IMR-90 (cell line): ENCODE measurements around the gene BRCA1. TPM values are rescaled to one million over a fixed set of nuclear protein-coding genes. Genes with fewer than 3 reads are reported as not detected.

Experiments used
- ATAC-seq: fragments of 200-7000 bp; cut with Tn5 transposase; 2 replicates; pipeline ENCODE4 v1.9.1; 2020; ENCODE audit warnings: low read depth, mild to moderate bottlenecking, moderate library complexity
- BruUV-seq: library from RNA; stranded (reverse); fragments of 400-500 nt; replicated peaks from 2 replicates; lab custom pipeline; 2021; lab: Mats Ljungman, UMichigan
- CTCF ChIA-PET: fragments of 300-600 bp; formaldehyde crosslinking; extraction: SDS; loops from one replicate; lab custom pipeline; 2021; ENCODE audit warnings: antibody characterized with exemption; lab: Yijun Ruan, JAX
- POLR2A ChIA-PET: fragments of 300-600 bp; sonication (Branson Sonifier 250); formaldehyde crosslinking; loops from one replicate; lab custom pipeline; 2022; ENCODE audit warnings: antibody characterized with exemption; ENCODE audit not compliant: unreplicated experiment; lab: Charles Lee
- DNase-seq: peaks from one replicate; pipeline ENCODE4 v3.0.0; 2013
- H2AFZ ChIP-seq: replicated peaks from 2 replicates; pipeline ENCODE3; 2013; ENCODE audit warnings: low read length, mild to moderate bottlenecking; ENCODE audit not compliant: poor library complexity
- H2AK5ac ChIP-seq: 2 replicates; pipeline ENCODE4 v1.6.1; 2013; ENCODE audit warnings: low read depth, low read length, inconsistent platforms
- H2AK9ac ChIP-seq: replicated peaks from 2 replicates; pipeline ENCODE3; 2013; ENCODE audit warnings: mild to moderate bottlenecking, low read depth, low read length, moderate library complexity; ENCODE audit not compliant: poor library complexity
- H2BK120ac ChIP-seq: 2 replicates; pipeline ENCODE4 v1.6.1; 2013; ENCODE audit warnings: low read depth, low read length, inconsistent platforms
- H2BK15ac ChIP-seq: 3 replicates; pipeline ENCODE4 v1.6.1; 2013; ENCODE audit warnings: low read depth, low read length, inconsistent platforms
- H2BK20ac ChIP-seq: 2 replicates; pipeline ENCODE4 v1.6.1; 2013; ENCODE audit warnings: low read depth, mild to moderate bottlenecking, inconsistent platforms, low read length, moderate library complexity
- H2BK5ac ChIP-seq: 2 replicates; pipeline ENCODE4 v1.6.1; 2013; ENCODE audit warnings: mild to moderate bottlenecking, low read depth, low read length, inconsistent platforms; ENCODE audit not compliant: poor library complexity, severe bottlenecking
- H3K14ac ChIP-seq: replicated peaks from 2 replicates; pipeline ENCODE4 v1.6.1; 2013; ENCODE audit warnings: low read depth, low read length, inconsistent platforms
- H3K18ac ChIP-seq: 2 replicates; pipeline ENCODE4 v1.6.1; 2013; ENCODE audit warnings: low read depth, low read length, control low read depth
- H3K23ac ChIP-seq: 2 replicates; pipeline ENCODE4 v1.6.1; 2013; ENCODE audit warnings: low read depth, low read length, inconsistent platforms
- H3K27ac ChIP-seq: 2 replicates; pipeline ENCODE4 v1.5.1; 2013; ENCODE audit warnings: mild to moderate bottlenecking, control low read depth, low read length; ENCODE audit not compliant: insufficient read depth
- H3K27me3 ChIP-seq: 2 replicates; pipeline ENCODE4 v1.6.1; 2013; ENCODE audit warnings: low read length; ENCODE audit not compliant: control insufficient read depth, insufficient read depth
- H3K36me3 ChIP-seq: 2 replicates; pipeline ENCODE4 v1.6.1; 2013; ENCODE audit warnings: low read length, mixed read lengths; ENCODE audit not compliant: control insufficient read depth, insufficient read depth
- H3K4ac ChIP-seq: 2 replicates; pipeline ENCODE4 v1.6.1; 2013; ENCODE audit warnings: low read depth, low read length, inconsistent platforms
- H3K4me1 ChIP-seq: 2 replicates; pipeline ENCODE4 v1.6.1; 2013; ENCODE audit warnings: low read length, mixed read lengths; ENCODE audit not compliant: control insufficient read depth, insufficient read depth
- H3K4me2 ChIP-seq: 2 replicates; pipeline ENCODE4 v1.6.1; 2013; ENCODE audit warnings: low read depth, mild to moderate bottlenecking, control low read depth, low read length, moderate library complexity
- H3K4me3 ChIP-seq: 2 replicates; pipeline ENCODE4 v1.5.1; 2013; ENCODE audit warnings: low read depth, mild to moderate bottlenecking, control low read depth, low read length, moderate library complexity; ENCODE audit not compliant: insufficient read depth
- H3K56ac ChIP-seq: 2 replicates; pipeline ENCODE4 v1.6.1; 2013; ENCODE audit warnings: low read length, inconsistent platforms; ENCODE audit not compliant: insufficient read depth; ENCODE audit errors: extremely low read depth
- H3K79me1 ChIP-seq, 2 experiments: 2 replicates each; pipeline ENCODE4 v1.6.1; 2013; ENCODE audit warnings: low read length in 2 of 2, inconsistent platforms in 1 of 2, low read depth in 1 of 2
- H3K9ac ChIP-seq: 2 replicates; pipeline ENCODE4 v1.6.1; 2013; ENCODE audit warnings: low read depth, low read length, control low read depth
- H3K9me1 ChIP-seq: 2 replicates; pipeline ENCODE4 v1.6.1; 2013; ENCODE audit warnings: low read length, inconsistent platforms; ENCODE audit not compliant: insufficient read depth
- H3K9me3 ChIP-seq: 2 replicates; pipeline ENCODE4 v1.6.1; 2013; ENCODE audit warnings: low read length; ENCODE audit not compliant: control insufficient read depth, insufficient read depth
- H4K20me1 ChIP-seq: 2 replicates; pipeline ENCODE4 v1.6.1; 2013; ENCODE audit warnings: low read length, inconsistent platforms; ENCODE audit not compliant: insufficient read depth
- H4K5ac ChIP-seq: 2 replicates; pipeline ENCODE4 v1.6.1; 2013; ENCODE audit warnings: mild to moderate bottlenecking, low read depth, low read length, control low read depth
- H4K8ac ChIP-seq, 2 experiments: 2 replicates each; pipeline ENCODE4 v1.6.1; 2013; ENCODE audit warnings: low read depth in 2 of 2, low read length in 2 of 2, control low read depth in 1 of 2, inconsistent platforms in 1 of 2
- H4K91ac ChIP-seq: 2 replicates; pipeline ENCODE4 v1.6.1; 2013; ENCODE audit warnings: low read depth, low read length, inconsistent platforms; ENCODE audit not compliant: insufficient read depth
- BHLHE40 ChIP-seq: fragments of 150-350 bp; IDR thresholded peaks from 2 replicates; pipeline ENCODE4 v1.6.1; 2016; ENCODE audit warnings: mild to moderate bottlenecking, low read depth, low read length
- CEBPB ChIP-seq: IDR thresholded peaks from 2 replicates; pipeline ENCODE4 v1.6.1; 2012; ENCODE audit warnings: low read depth, low read length, improper control_type of control experiment
- CHD1 ChIP-seq: IDR thresholded peaks from 2 replicates; pipeline ENCODE4 v1.6.1; 2012; ENCODE audit warnings: low read depth, low read length, improper control_type of control experiment
- ELK1 ChIP-seq: fragments of 150-350 bp; IDR thresholded peaks from 2 replicates; pipeline ENCODE4 v1.6.1; 2016; ENCODE audit warnings: low read depth, mild to moderate bottlenecking, low read length, moderate library complexity, borderline replicate concordance
- FOS ChIP-seq: fragments of 150-350 bp; IDR thresholded peaks from 2 replicates; pipeline ENCODE4 v1.6.1; 2016; ENCODE audit warnings: low read depth, low read length
- MAFK ChIP-seq: IDR thresholded peaks from 2 replicates; pipeline ENCODE4 v1.6.1; 2012; ENCODE audit warnings: low read depth, low read length, improper control_type of control experiment
- MAZ ChIP-seq: IDR thresholded peaks from 2 replicates; pipeline ENCODE4 v1.6.1; 2012; ENCODE audit warnings: low read depth, mild to moderate bottlenecking, low read length, improper control_type of control experiment, moderate library complexity, borderline replicate concordance
- MXI1 ChIP-seq: IDR thresholded peaks from 2 replicates; pipeline ENCODE4 v1.6.1; 2012; ENCODE audit warnings: low read depth, mild to moderate bottlenecking, low read length, moderate library complexity, borderline replicate concordance
- NFE2L2 ChIP-seq: fragments of 150-350 bp; IDR thresholded peaks from 2 replicates; pipeline ENCODE4 v1.6.1; 2016; ENCODE audit warnings: low read depth, mild to moderate bottlenecking, low read length
- POLR2A ChIP-seq: IDR thresholded peaks from 2 replicates; pipeline ENCODE4 v1.6.1; 2012; ENCODE audit warnings: mild to moderate bottlenecking, low read depth, low read length
- RAD21 ChIP-seq: IDR thresholded peaks from 2 replicates; pipeline ENCODE4 v1.6.1; 2012; ENCODE audit warnings: low read length, improper control_type of control experiment
- RCOR1 ChIP-seq: IDR thresholded peaks from 2 replicates; pipeline ENCODE4 v1.6.1; 2012; ENCODE audit warnings: mild to moderate bottlenecking, low read length, improper control_type of control experiment; ENCODE audit not compliant: insufficient replicate concordance
- RFX5 ChIP-seq: IDR thresholded peaks from 2 replicates; pipeline ENCODE4 v1.8.0; 2012; ENCODE audit warnings: low read depth, mild to moderate bottlenecking, low read length, moderate library complexity
- SMC3 ChIP-seq: fragments of 150-350 bp; IDR thresholded peaks from 2 replicates; pipeline ENCODE4 v1.6.1; 2016; ENCODE audit warnings: low read depth, mild to moderate bottlenecking, antibody characterized with exemption, low read length, moderate library complexity
- USF2 ChIP-seq: fragments of 150-350 bp; IDR thresholded peaks from 2 replicates; pipeline ENCODE4 v1.6.1; 2017; ENCODE audit warnings: mild to moderate bottlenecking, antibody characterized with exemption, low read length, low read depth
- WGBS, 2 experiments: methylation state at CpG; one replicate each; pipeline versions ENCODE4 v1.1.5 to v1.1.7; 2013; ENCODE audit warnings: missing lambda C conversion rate in 2 of 2; ENCODE audit not compliant: insufficient read length in 1 of 2; ENCODE audit errors: extremely low coverage in 2 of 2; 5-methylcytosine and 5-hydroxymethylcytosine counted together
- dilution Hi-C: fragments of 300-500 bp; cut with HindIII; formaldehyde crosslinking; loops from one replicate; pipeline ENCODE4 v1.14.3; 2018; ENCODE audit warnings: low sequenced_read_pairs; ENCODE audit not compliant: unreplicated experiment
- in situ Hi-C: fragments of 300-500 bp; cut with MboI; formaldehyde crosslinking; loops from 3 replicates; pipeline ENCODE4 v1.14.3; 2019; ENCODE audit warnings: low sequenced_read_pairs, inconsistent platforms, mixed read lengths
- intact Hi-C: fragments of 100-400 bp; cut with micrococcal nuclease; formaldehyde crosslinking; loops from 2 replicates; pipeline ENCODE4 v1.10.0; 2022
- polyA plus RNA-seq, 3 experiments: library from polyadenylated mRNA; depleted of rRNA; stranded (reverse); fragments of >200 nt; gene quantifications; 2 replicates each; pipeline ENCODE4 v1.2.3, GENCODE V29; 2012; ENCODE audit warnings: low replicate concordance in 1 of 3
- total RNA-seq: library from RNA; depleted of rRNA; stranded (reverse); fragments of >200 nt; gene quantifications from 2 replicates; pipeline ENCODE4 v1.2.3, GENCODE V29; 2012

The BRCA1 gene
- total and polyA plus RNA-seq, 2 of the 4 experiments (the other 2 are of a cell fraction) = 8.3 to 17.7 TPM

GRCh38 chr17:43135454-43135819 lies 10.3 kb upstream of the BRCA1 start:
- Histone ChIP-seq H2BK20ac (no peak overlapping the region), H2AK9ac (no peak overlapping the region), H2BK15ac (no peak overlapping the region), H3K9ac (no peak overlapping the region), H3K27me3 (no peaks in the 10 kb centered on the region), H3K23ac (no peak overlapping the region), H4K8ac (no peak overlapping the region), H3K4me1 (no peaks in the 10 kb centered on the region), H3K9me3 (no peaks in the 10 kb centered on the region), H3K14ac (no peak overlapping the region), H4K5ac (no peak overlapping the region), H2BK120ac (no peak overlapping the region), H3K9me1 (no peaks in the 10 kb centered on the region), H2AFZ (no peak overlapping the region), H3K36me3 (peaks cover 29% of the 10 kb centered on the region), H3K4me2 (no peak overlapping the region), H2BK5ac (no peak overlapping the region), H3K4ac (no peak overlapping the region), H4K20me1 (no peaks in the 10 kb centered on the region), H2AK5ac (no peak overlapping the region), H3K18ac (no peak overlapping the region), H3K4me3 (no peak overlapping the region), H3K56ac (no peak overlapping the region), H3K27ac (no peak overlapping the region), H4K91ac (no peak overlapping the region), H3K79me1 (peaks cover 5% of the 10 kb centered on the region in 2 experiments)
- TF ChIP-seq POLR2A (no peak), RAD21 (no peak), RFX5 (no peak), MAZ (no peak), RCOR1 (no peak), FOS (no peak), BHLHE40 (no peak), MXI1 (no peak), USF2 (no peak), CEBPB (no peak), ELK1 (no peak), SMC3 (no peak), MAFK (no peak), NFE2L2 (no peak), CHD1 (no peak)
- intact Hi-C loops (no loop called here), in situ Hi-C loops (no loop called here), dilution Hi-C loops (no loop called here)
- 95% methylated on average over 4 of the region's 19 CpGs; no CpG with 5 or more reads in 1 of the 2 experiments for WGBS, 2 experiments
- ChIA-PET POLR2A (no interaction called here), CTCF (no interaction called here)
- BruUV-seq = no TSS peak
- DNase-seq (no peak), ATAC-seq (no peak)
